GM23338 (cell line): ENCODE measurements around the gene ARL5B. TPM values are rescaled to one million over a fixed set of nuclear protein-coding genes. Genes with fewer than 3 reads are reported as not detected.
"Not testable (repeated sequence)": the region's sequence is repeated elsewhere in the genome, so short reads cannot be mapped to it uniquely, and the experiment has no call there.

Experiments
- ATAC-seq: fragments of 200-7000 bp; cut with Tn5 transposase; 3 replicates; pipeline ENCODE4 v1.9.1; 2020
- DNase-seq: peaks from one replicate; pipeline ENCODE4 v3.0.0-alpha.2; 2015; ENCODE audit warnings: low spot score
- H2AFZ ChIP-seq: fragments of 200-600 bp; sonication (generic); 2 replicates; pipeline ENCODE4 v1.8.0; 2016; ENCODE audit warnings: antibody characterized with exemption, mild to moderate bottlenecking, moderate library complexity
- H3F3A ChIP-seq: fragments of 200-600 bp; sonication (generic); replicated peaks from 2 replicates; pipeline ENCODE4 v1.8.0; 2017; ENCODE audit warnings: antibody characterized with exemption, mixed run types, low read depth
- H3K27ac ChIP-seq: fragments of 200-600 bp; sonication (generic); 2 replicates; pipeline ENCODE4 v1.6.1; 2016; ENCODE audit warnings: low read depth
- H3K27me3 ChIP-seq: fragments of 200-600 bp; sonication (generic); 2 replicates; pipeline ENCODE4 v1.8.0; 2016; ENCODE audit warnings: mild to moderate bottlenecking, mixed run types, moderate library complexity; ENCODE audit not compliant: insufficient read depth
- H3K36me3 ChIP-seq: fragments of 200-600 bp; sonication (generic); 2 replicates; pipeline ENCODE4 v1.8.0; 2016; ENCODE audit warnings: mild to moderate bottlenecking; ENCODE audit not compliant: insufficient read depth
- H3K4me1 ChIP-seq: fragments of 200-600 bp; sonication (generic); 2 replicates; pipeline ENCODE4 v1.8.0; 2016; ENCODE audit warnings: mild to moderate bottlenecking, moderate library complexity; ENCODE audit not compliant: insufficient read depth
- H3K4me2 ChIP-seq: fragments of 200-600 bp; sonication (generic); 2 replicates; pipeline ENCODE4 v1.7.1; 2017; ENCODE audit warnings: mixed run types
- H3K4me3 ChIP-seq: fragments of 200-600 bp; sonication (generic); 2 replicates; pipeline ENCODE4 v1.6.1; 2016; ENCODE audit warnings: mixed run types
- H3K79me2 ChIP-seq: fragments of 200-600 bp; sonication (generic); replicated peaks from 2 replicates; pipeline ENCODE4 v1.8.0; 2017; ENCODE audit warnings: mild to moderate bottlenecking; ENCODE audit not compliant: insufficient read depth
- H3K9me2 ChIP-seq: fragments of 200-600 bp; sonication (generic); 2 replicates; pipeline ENCODE4 v1.8.0; 2017; ENCODE audit not compliant: insufficient read depth
- H4K20me1 ChIP-seq: fragments of 200-600 bp; sonication (generic); replicated peaks from 2 replicates; pipeline ENCODE4 v1.8.0; 2017; ENCODE audit warnings: mild to moderate bottlenecking; ENCODE audit not compliant: insufficient read depth
- H3K27ac Mint-ChIP-seq: 2 replicates; pipeline ENCODE4 v1.8.0; 2020; ENCODE audit warnings: inconsistent platforms, mild to moderate bottlenecking, moderate library complexity, mixed read lengths
- H3K27me3 Mint-ChIP-seq: 3 replicates; pipeline ENCODE4 v1.8.0; 2022; ENCODE audit warnings: low read depth, mild to moderate bottlenecking, moderate library complexity, mixed read lengths, inconsistent platforms; ENCODE audit not compliant: insufficient read depth, poor library complexity
- H3K36me3 Mint-ChIP-seq: 3 replicates; pipeline ENCODE4 v1.8.0; 2021; ENCODE audit warnings: low read depth, mild to moderate bottlenecking, inconsistent platforms, moderate library complexity, mixed read lengths
- H3K4me1 Mint-ChIP-seq: 3 replicates; pipeline ENCODE4 v1.8.0; 2020; ENCODE audit warnings: mild to moderate bottlenecking, inconsistent platforms, mixed read lengths
- H3K4me3 Mint-ChIP-seq: 3 replicates; pipeline ENCODE4 v1.8.0; 2021; ENCODE audit warnings: moderate library complexity, mild to moderate bottlenecking, inconsistent platforms, mixed read lengths
- H3K9me3 Mint-ChIP-seq: 3 replicates; pipeline ENCODE4 v1.8.0; 2020; ENCODE audit warnings: moderate library complexity, mild to moderate bottlenecking, inconsistent platforms, mixed read lengths
- CREB1 ChIP-seq: fragments of 250-450 bp; sonication (Bioruptor Pico); IDR thresholded peaks from 2 replicates; pipeline ENCODE4 v1.5.0; 2020; ENCODE audit warnings: low read depth, mild to moderate bottlenecking, moderate library complexity
- CTCF ChIP-seq, 2 experiments: fragments of 200-600 bp in 1 of 2; sonication (generic) in 1 of 2; conservative IDR thresholded peaks; 2 replicates each; pipeline versions ENCODE4 v1.5.1 to v1.6.1; 2016 to 2017; ENCODE audit warnings: antibody characterized with exemption in 2 of 2, low read depth in 2 of 2, mild to moderate bottlenecking in 2 of 2, moderate library complexity in 1 of 2
- ETS1 ChIP-seq: IDR thresholded peaks from 2 replicates; pipeline ENCODE4 v1.6.1; 2016; ENCODE audit warnings: antibody characterized with exemption
- EZH2 ChIP-seq: fragments of 200-600 bp; sonication (generic); IDR thresholded peaks from one replicate; pipeline ENCODE4 v1.8.0; 2017; ENCODE audit warnings: antibody characterized with exemption, mild to moderate bottlenecking, low read depth; ENCODE audit not compliant: unreplicated experiment
- EZH2phosphoT487 ChIP-seq: fragments of 200-600 bp; sonication (generic); IDR thresholded peaks from one replicate; pipeline ENCODE4 v1.8.1; 2018; ENCODE audit warnings: antibody characterized with exemption; ENCODE audit not compliant: unreplicated experiment
- JUNB ChIP-seq: IDR thresholded peaks from one replicate; pipeline ENCODE4 v1.6.1; 2016; ENCODE audit warnings: antibody characterized with exemption; ENCODE audit not compliant: unreplicated experiment
- NANOG ChIP-seq: IDR thresholded peaks from 2 replicates; pipeline ENCODE4 v1.6.1; 2016; ENCODE audit warnings: antibody characterized with exemption, borderline replicate concordance
- POLR2AphosphoS5 ChIP-seq: IDR thresholded peaks from 2 replicates; pipeline ENCODE4 v1.6.1; 2016; ENCODE audit warnings: antibody characterized with exemption, low read depth
- STAT1 ChIP-seq: IDR thresholded peaks from one replicate; pipeline ENCODE4 v1.6.1; 2016; ENCODE audit warnings: antibody characterized with exemption; ENCODE audit not compliant: unreplicated experiment
- ZNF331 ChIP-seq: fragments of 250-450 bp; sonication (Bioruptor Pico); IDR thresholded peaks from 2 replicates; pipeline ENCODE4 v1.5.0; 2020; ENCODE audit warnings: low read depth, mild to moderate bottlenecking, moderate library complexity
- polyA plus RNA-seq: library from polyadenylated mRNA; unstranded; fragments of >200 nt; fragmentation: Nextera tagmentation; extraction: Ambion mirVana; gene quantifications from 2 replicates; pipeline ENCODE4 v1.2.1, GENCODE V29; 2016
- total RNA-seq: library from RNA; depleted of rRNA; stranded (reverse); fragments of >200 nt; shearing (Covaris generic); gene quantifications from 2 replicates; pipeline ENCODE4 v1.2.3, GENCODE V29; 2014

Gene ARL5B
- total and polyA plus RNA-seq, 2 experiments from 2014 or later, result 22.8 to 76.4 TPM

GRCh38 chr10:18627452-18628018, 31.7 kb upstream of the ARL5B start:
- Histone ChIP-seq H3K4me2 (peak overlapping the region; percentile 75), H3K79me2 (peaks cover 11% of the 10 kb centered on the region; the same call in 1 of the 2 replicates), H3K4me1 (peaks cover 10% of the 10 kb centered on the region; the same call in 1 of the 2 replicates), H3K4me3 (peak overlapping the region; percentile 61), H3K27ac (0 out of 2 replicates have a peak overlapping the region, but pooled peaks have one; percentile 50), H2AFZ (peak overlapping the region; percentile 94; the same call in 1 of the 2 replicates)
- H3K36me3 ChIP-seq, H3K9me3 Mint-ChIP-seq, H3K9me2 ChIP-seq, H3F3A ChIP-seq, H3K27me3 ChIP-seq, H3K27me3 Mint-ChIP-seq, H3K36me3 Mint-ChIP-seq, H4K20me1 ChIP-seq: not testable (repeated sequence)
- TF ChIP-seq POLR2AphosphoS5, result 0 out of 2 replicates have a peak, but pooled peaks have one; percentile 23
- Mint-ChIP-seq H3K27ac (peak overlapping the region; percentile 92), H3K4me1 (peaks cover 16% of the 10 kb centered on the region), H3K4me3 (peak overlapping the region; percentile 80)
- DNase-seq (peak; percentile 70), ATAC-seq (peak; percentile 48; the same call in 2 of the 3 replicates)

GRCh38 chr10:18632500-18632899, 26.7 kb upstream of the ARL5B start:
- H3K4me1 Mint-ChIP-seq, result peaks cover 11% of the 10 kb centered on the region
- peaks cover 11% of the 10 kb centered on the region; the same call in 1 of the 2 replicates for H3K79me2 ChIP-seq
- ATAC-seq, result not testable (repeated sequence)

GRCh38 chr10:18635995-18636394, 23.2 kb upstream of the ARL5B start:
- Mint-ChIP-seq H3K4me1 (no peaks in the 10 kb centered on the region), H3K27me3 (no peaks in the 10 kb centered on the region), H3K9me3 (peaks cover 4% of the 10 kb centered on the region; the same call in 2 of the 3 replicates), H3K36me3 (peaks cover 18% of the 10 kb centered on the region), H3K4me3 (no peak overlapping the region), H3K27ac (no peak overlapping the region)
- no peaks in the 10 kb centered on the region for H3K4me1 ChIP-seq
- 0 out of 2 replicates have a peak, but pooled peaks cover 4% of the 10 kb centered on the region for H3K79me2 ChIP-seq
- H3F3A ChIP-seq, result no peaks in the 10 kb centered on the region
- H3K36me3 ChIP-seq, result no peaks in the 10 kb centered on the region
- no peaks in the 10 kb centered on the region for H3K9me2 ChIP-seq
- H3K27me3 ChIP-seq, result no peaks in the 10 kb centered on the region
- ATAC-seq (no peak), DNase-seq (no peak)
- no peak overlapping the region for H3K27ac ChIP-seq
- H4K20me1 ChIP-seq, result 0 out of 2 replicates have a peak, but pooled peaks cover 3% of the 10 kb centered on the region
- H3K4me3 ChIP-seq, result no peak overlapping the region
- no peak overlapping the region for H2AFZ ChIP-seq
- no peak overlapping the region for H3K4me2 ChIP-seq
- TF ChIP-seq JUNB, result no peak
- no peak for TF ChIP-seq EZH2phosphoT487
- TF ChIP-seq ETS1, result no peak
- TF ChIP-seq NANOG, result no peak
- TF ChIP-seq STAT1, result no peak
- no peak for TF ChIP-seq ZNF331 (CRISPR knock-in tag)
- TF ChIP-seq CREB1, result no peak
- TF ChIP-seq POLR2AphosphoS5, result no peak
- no peak for TF ChIP-seq EZH2
- TF ChIP-seq CTCF (conservative IDR thresholded peaks at IDR 0.05; ENCODE audit: low read depth in 2 of 2), result no peak

More at GRCh38 chr10:18632500-18632899, 26.7 kb upstream of the ARL5B start:
- H4K20me1 ChIP-seq, H3K36me3 ChIP-seq, H3K4me2 ChIP-seq, H3K9me3 Mint-ChIP-seq, H3K27ac ChIP-seq, H2AFZ ChIP-seq, H3K9me2 ChIP-seq, H3K27me3 Mint-ChIP-seq, H3K4me3 Mint-ChIP-seq, H3K27ac Mint-ChIP-seq, DNase-seq, H3F3A ChIP-seq, H3K4me3 ChIP-seq, H3K27me3 ChIP-seq: not testable (repeated sequence)
- peaks cover 14% of the 10 kb centered on the region for H3K36me3 Mint-ChIP-seq
- peaks cover 10% of the 10 kb centered on the region; the same call in 1 of the 2 replicates for H3K4me1 ChIP-seq
